ENCODE measurements around the gene CA5B. TPM values are rescaled to one million over a fixed set of nuclear protein-coding genes. Genes with fewer than 3 reads are reported as not detected.
A peak's percentile ranks its signal among the peaks of the same experiment; 100 is the strongest.

The CA5B gene
- total RNA-seq (17.2 and 17.7 TPM in 2 replicates), polyA plus RNA-seq (25.1 and 39.3 TPM in 2 replicates), polyA minus RNA-seq (26.4 and 37.3 TPM in 2 replicates)
- total RNA-seq (2013) = 22.9 TPM

- Mint-ChIP-seq H3K9me3 (ENCODE audit: insufficient read depth) (no peaks in the 10 kb centered on the region), H3K27ac (peak within 1 kb of the TSS; percentile 91), H3K4me3 (peak within 1 kb of the TSS; percentile 95), H3K4me1 (peaks cover 35% of the 10 kb centered on the region), H3K27me3 (no peaks in the 10 kb centered on the region)
- peak; percentile 95 for DNase-seq
- 2% methylated on average over 33 of the region's 55 CpGs for WGBS (ENCODE audit: insufficient coverage)
- Histone ChIP-seq H3K79me2 (ENCODE audit: control insufficient read depth, insufficient read depth, low read length) (peaks cover 34% of the 10 kb centered on the region), H2AFZ (ENCODE audit: insufficient read depth, low read depth, low read length, poor library complexity, severe bottlenecking) (peak within 1 kb of the TSS; percentile 66), H3K27ac (ENCODE audit: low read length in 2 of 2) (peak within 1 kb of the TSS; percentile 42 to 58), H3K27me3 (replicated peaks in 1 of 4; ENCODE audit: control extremely low read depth in 1 of 4, control insufficient read depth in 3 of 4, insufficient read depth in 4 of 4, low read length in 3 of 4) (no peaks in the 10 kb centered on the region), H3K4me2 (replicated peaks; ENCODE audit: low read depth, low read length, poor library complexity, severe bottlenecking) (peak within 1 kb of the TSS; percentile 80), H3K4me1 (ENCODE audit: control insufficient read depth in 2 of 2, insufficient read depth in 2 of 2, low read length in 2 of 2) (peaks cover 18 to 19% of the 10 kb centered on the region in 2 donors), H3K4me3 (ENCODE audit: control extremely low read depth in 1 of 5, extremely low read depth in 1 of 5, insufficient read depth in 1 of 5, low read depth in 2 of 5, low read length in 4 of 5) (peak within 1 kb of the TSS; percentile 17 to 84 (median 72)), H4K20me1 (ENCODE audit: control insufficient read depth, insufficient read depth, low read length, poor library complexity, severe bottlenecking) (no peaks in the 10 kb centered on the region), H3K9me3 (ENCODE audit: control extremely low read depth in 1 of 3, control insufficient read depth in 2 of 3, insufficient read depth in 1 of 3, low read length in 2 of 3) (no peaks in the 10 kb centered on the region), H3K36me3 (replicated peaks in 1 of 2; ENCODE audit: control extremely low read depth in 1 of 2, control insufficient read depth in 1 of 2, extremely low read depth in 1 of 2, insufficient read depth in 2 of 2, low read length in 1 of 2) (peaks cover 0 to 6% of the 10 kb centered on the region in 2 experiments), H3K9ac (ENCODE audit: low read length) (peak within 1 kb of the TSS; percentile 74)
- ATAC-seq (ENCODE audit: low read depth) = peak; percentile 94
- ChIA-PET CTCF (interaction anchor here (0.5 to 4.9 kb wide), 7 partner anchors 9 to 473 kb away, joined by 3 to 28 read pairs (median 3); no protein-coding TSS in a partner anchor), POLR2A (interaction anchor here (0.7 to 2.4 kb wide), 8 partner anchors 11 to 865 kb away, joined by 3 to 13 read pairs (median 5); partner anchors contain the start of genes AP1S2, FANCB and ZRSR2)
- intact Hi-C loops (cut with micrococcal nuclease) = loop anchor here (1.0 to 5.0 kb wide), 6 partner anchors 12 to 981 kb away; partner anchors contain the start of genes PIGA, SYAP1 and ZRSR2
- TF ChIP-seq CTCF (IDR thresholded peaks at IDR 0.05) = no peak
- TF ChIP-seq EZH2 (IDR thresholded peaks at IDR 0.05; ENCODE audit: borderline replicate concordance, insufficient read depth, low read depth, low read length, poor library complexity, severe bottlenecking) = no peak
Observed at GRCh38 chrX:15737959-15738902, at the start of gene CA5B. Gene CA5B, plus strand, starts transcription at chrX:15738270. Its CDS starts 11,754 bp downstream, at chrX:15750024.
